ENCODE measurements around the gene FAT2.

Gene FAT2

DNA sequence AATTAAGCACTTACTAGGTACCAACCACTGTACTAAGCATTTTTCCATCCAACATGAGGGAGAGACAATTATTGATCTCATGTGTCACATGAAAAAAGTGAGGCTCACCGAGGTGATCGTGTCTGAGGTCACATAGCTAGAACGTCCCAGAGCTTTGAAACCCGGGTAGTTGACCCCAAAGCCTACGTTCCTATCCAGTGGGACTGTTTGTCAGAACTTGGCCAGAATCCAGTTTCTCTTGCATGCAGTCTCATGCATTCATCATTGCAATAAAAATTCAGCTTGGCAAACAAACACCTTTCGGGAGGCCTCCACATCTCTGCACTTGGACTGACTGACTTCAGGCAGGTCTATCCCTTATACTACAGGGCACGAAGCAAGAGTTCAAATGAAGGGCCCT lies 23.4 kb upstream of the FAT2 start:
- ATAC-seq = no peak
- TF ChIP-seq TCF4 (CRISPR knock-in tag; IDR thresholded peaks at IDR 0.05; ENCODE audit: borderline replicate concordance) (no peak), OSR1 (CRISPR knock-in tag; IDR thresholded peaks at IDR 0.05) (no peak), GLIS3 (CRISPR knock-in tag; IDR thresholded peaks at IDR 0.05) (no peak), ISL1 (CRISPR knock-in tag; IDR thresholded peaks at IDR 0.05) (no peak)
- TF ChIP-seq, protein P1, sequence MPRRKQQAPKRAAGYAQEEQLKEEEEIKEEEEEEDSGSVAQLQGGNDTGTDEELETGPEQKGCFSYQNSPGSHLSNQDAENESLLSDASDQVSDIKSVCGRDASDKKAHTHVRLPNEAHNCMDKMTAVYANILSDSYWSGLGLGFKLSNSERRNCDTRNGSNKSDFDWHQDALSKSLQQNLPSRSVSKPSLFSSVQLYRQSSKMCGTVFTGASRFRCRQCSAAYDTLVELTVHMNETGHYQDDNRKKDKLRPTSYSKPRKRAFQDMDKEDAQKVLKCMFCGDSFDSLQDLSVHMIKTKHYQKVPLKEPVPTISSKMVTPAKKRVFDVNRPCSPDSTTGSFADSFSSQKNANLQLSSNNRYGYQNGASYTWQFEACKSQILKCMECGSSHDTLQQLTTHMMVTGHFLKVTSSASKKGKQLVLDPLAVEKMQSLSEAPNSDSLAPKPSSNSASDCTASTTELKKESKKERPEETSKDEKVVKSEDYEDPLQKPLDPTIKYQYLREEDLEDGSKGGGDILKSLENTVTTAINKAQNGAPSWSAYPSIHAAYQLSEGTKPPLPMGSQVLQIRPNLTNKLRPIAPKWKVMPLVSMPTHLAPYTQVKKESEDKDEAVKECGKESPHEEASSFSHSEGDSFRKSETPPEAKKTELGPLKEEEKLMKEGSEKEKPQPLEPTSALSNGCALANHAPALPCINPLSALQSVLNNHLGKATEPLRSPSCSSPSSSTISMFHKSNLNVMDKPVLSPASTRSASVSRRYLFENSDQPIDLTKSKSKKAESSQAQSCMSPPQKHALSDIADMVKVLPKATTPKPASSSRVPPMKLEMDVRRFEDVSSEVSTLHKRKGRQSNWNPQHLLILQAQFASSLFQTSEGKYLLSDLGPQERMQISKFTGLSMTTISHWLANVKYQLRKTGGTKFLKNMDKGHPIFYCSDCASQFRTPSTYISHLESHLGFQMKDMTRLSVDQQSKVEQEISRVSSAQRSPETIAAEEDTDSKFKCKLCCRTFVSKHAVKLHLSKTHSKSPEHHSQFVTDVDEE (CRISPR knock-in tag; IDR thresholded peaks at IDR 0.05) = no peak

DNA sequence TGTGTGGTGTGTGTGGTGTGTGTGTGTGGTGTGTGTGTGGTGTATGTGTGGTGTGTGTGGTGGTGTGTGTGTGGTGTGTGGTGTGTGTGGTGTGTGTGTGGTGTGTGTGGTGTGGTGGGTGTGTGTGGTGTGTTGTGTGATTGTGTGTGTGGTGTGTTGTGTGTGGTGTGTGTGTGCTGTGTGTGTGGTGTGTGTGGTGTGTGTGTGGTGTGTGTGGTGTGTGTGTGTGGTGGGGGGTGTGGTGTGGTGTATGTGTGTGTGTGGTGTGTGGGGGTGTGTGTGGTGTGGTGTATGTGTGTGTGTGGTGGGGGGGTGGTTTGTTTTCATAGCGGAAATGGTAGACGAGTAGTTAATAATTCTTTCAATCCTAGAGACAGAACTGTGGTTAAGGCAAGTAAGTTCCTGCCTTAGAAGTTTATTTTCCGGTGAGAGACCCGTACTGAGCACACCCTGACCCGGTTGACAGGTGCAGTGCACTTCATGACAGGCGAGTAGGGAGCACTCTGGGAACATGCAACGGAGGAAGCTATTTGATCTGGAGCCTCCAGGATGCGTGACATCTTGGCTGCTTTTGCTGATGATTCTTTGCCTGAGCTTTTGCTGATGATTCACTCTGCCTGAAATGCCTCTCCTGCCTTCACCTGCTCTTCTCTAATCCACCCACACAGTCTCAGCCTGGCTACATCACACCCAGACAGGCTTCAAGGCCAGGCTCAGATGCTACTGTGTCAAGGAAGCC lies 21.7 kb upstream of the FAT2 start:
- no peak for ATAC-seq
- TF ChIP-seq BACH2 (CRISPR knock-in tag; IDR thresholded peaks at IDR 0.05; ENCODE audit: borderline replicate concordance) (no peak), ISL1 (CRISPR knock-in tag; IDR thresholded peaks at IDR 0.05) (no peak), OSR1 (CRISPR knock-in tag; IDR thresholded peaks at IDR 0.05) (no peak), ESRRG (CRISPR knock-in tag; IDR thresholded peaks at IDR 0.05) (no peak), ZFP3 (CRISPR knock-in tag; IDR thresholded peaks at IDR 0.05) (no peak), ZFP30 (CRISPR knock-in tag; IDR thresholded peaks at IDR 0.05) (no peak), ZNF70 (CRISPR knock-in tag; IDR thresholded peaks at IDR 0.05) (no peak), ZNF8 (CRISPR knock-in tag; IDR thresholded peaks at IDR 0.05) (no peak), CSDC2 (CRISPR knock-in tag; IDR thresholded peaks at IDR 0.05) (no peak)
- TF ChIP-seq, protein P2, sequence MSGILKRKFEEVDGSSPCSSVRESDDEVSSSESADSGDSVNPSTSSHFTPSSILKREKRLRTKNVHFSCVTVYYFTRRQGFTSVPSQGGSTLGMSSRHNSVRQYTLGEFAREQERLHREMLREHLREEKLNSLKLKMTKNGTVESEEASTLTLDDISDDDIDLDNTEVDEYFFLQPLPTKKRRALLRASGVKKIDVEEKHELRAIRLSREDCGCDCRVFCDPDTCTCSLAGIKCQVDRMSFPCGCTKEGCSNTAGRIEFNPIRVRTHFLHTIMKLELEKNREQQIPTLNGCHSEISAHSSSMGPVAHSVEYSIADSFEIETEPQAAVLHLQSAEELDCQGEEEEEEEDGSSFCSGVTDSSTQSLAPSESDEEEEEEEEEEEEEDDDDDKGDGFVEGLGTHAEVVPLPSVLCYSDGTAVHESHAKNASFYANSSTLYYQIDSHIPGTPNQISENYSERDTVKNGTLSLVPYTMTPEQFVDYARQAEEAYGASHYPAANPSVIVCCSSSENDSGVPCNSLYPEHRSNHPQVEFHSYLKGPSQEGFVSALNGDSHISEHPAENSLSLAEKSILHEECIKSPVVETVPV (CRISPR knock-in tag; IDR thresholded peaks at IDR 0.05) = no peak
- TF ChIP-seq, protein P3, sequence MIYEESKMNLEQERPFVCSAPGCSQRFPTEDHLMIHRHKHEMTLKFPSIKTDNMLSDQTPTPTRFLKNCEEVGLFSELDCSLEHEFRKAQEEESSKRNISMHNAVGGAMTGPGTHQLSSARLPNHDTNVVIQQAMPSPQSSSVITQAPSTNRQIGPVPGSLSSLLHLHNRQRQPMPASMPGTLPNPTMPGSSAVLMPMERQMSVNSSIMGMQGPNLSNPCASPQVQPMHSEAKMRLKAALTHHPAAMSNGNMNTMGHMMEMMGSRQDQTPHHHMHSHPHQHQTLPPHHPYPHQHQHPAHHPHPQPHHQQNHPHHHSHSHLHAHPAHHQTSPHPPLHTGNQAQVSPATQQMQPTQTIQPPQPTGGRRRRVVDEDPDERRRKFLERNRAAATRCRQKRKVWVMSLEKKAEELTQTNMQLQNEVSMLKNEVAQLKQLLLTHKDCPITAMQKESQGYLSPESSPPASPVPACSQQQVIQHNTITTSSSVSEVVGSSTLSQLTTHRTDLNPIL (CRISPR knock-in tag; IDR thresholded peaks at IDR 0.05; ENCODE audit: low read depth) = no peak
- TF ChIP-seq, protein P4, sequence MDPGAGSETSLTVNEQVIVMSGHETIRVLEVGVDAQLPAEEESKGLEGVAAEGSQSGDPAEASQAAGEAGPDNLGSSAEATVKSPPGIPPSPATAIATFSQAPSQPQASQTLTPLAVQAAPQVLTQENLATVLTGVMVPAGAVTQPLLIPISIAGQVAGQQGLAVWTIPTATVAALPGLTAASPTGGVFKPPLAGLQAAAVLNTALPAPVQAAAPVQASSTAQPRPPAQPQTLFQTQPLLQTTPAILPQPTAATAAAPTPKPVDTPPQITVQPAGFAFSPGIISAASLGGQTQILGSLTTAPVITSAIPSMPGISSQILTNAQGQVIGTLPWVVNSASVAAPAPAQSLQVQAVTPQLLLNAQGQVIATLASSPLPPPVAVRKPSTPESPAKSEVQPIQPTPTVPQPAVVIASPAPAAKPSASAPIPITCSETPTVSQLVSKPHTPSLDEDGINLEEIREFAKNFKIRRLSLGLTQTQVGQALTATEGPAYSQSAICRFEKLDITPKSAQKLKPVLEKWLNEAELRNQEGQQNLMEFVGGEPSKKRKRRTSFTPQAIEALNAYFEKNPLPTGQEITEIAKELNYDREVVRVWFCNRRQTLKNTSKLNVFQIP (CRISPR knock-in tag; IDR thresholded peaks at IDR 0.05; ENCODE audit: borderline replicate concordance, low read depth) = no peak

DNA sequence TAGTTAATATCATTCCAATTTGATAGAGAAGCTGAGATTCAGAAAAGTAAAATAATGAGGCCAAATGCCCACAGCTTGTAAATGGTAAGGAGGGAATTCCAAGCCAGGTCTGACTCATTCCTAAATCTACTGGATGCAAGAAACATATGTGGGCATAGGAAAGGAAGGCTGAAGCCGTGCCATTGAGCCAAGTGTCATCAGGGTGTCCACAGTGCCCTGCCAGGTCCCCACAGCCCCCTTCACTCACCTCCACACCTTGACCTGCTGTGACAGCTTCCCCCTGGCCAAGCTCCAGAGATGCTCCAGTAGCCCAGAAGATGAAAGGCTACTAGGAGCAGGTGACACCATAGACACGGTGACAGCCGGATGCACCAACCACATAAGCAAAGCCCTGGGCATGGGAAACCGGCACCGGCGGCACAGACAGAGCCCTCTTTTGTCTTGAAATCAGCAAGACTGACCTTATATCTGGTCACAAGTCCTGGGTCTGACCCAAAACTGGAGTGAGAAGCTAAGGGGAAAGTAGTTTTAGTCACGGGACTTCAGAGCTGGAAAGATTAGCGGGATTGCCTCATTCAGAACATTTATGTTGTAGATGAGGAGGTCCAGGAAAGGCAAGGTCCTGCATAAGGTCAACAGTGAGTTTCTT lies 20.1 kb upstream of the FAT2 start:
- no peak for ATAC-seq
- no peak for TF ChIP-seq ZFP3 (CRISPR knock-in tag; IDR thresholded peaks at IDR 0.05)
- TF ChIP-seq ZC3H10 (CRISPR knock-in tag; IDR thresholded peaks at IDR 0.05) = no peak
- TF ChIP-seq CSDC2 (CRISPR knock-in tag; IDR thresholded peaks at IDR 0.05) = no peak
- TF ChIP-seq, protein P3 (CRISPR knock-in tag; IDR thresholded peaks at IDR 0.05; ENCODE audit: low read depth) = no peak
- no peak for TF ChIP-seq ISL1 (CRISPR knock-in tag; IDR thresholded peaks at IDR 0.05)
- no peak for TF ChIP-seq ESRRG (CRISPR knock-in tag; IDR thresholded peaks at IDR 0.05)

DNA sequence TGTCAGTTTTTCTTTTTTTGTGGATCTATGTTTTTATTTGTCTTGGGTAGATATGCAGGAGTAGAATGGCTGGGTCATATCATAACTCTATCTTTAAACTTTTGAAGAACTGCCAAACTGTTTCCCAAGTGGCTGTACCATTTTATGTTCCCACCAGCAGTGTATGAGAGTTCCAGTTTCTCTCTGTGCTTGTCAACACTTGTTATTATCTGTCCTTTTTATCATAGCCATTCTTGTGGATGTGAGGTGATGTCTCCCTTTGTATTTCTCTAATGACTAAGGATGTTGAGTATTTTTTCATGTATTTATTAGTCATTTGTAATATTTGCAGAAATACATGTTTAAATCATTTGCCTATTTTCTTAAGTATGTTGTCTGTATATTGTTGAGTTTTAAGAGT lies 17.4 kb upstream of the FAT2 start:
- TF ChIP-seq ZFP3 (CRISPR knock-in tag; IDR thresholded peaks at IDR 0.05) (no peak), ZC3H10 (CRISPR knock-in tag; IDR thresholded peaks at IDR 0.05) (no peak), ESRRG (CRISPR knock-in tag; IDR thresholded peaks at IDR 0.05) (no peak), TOX (CRISPR knock-in tag; IDR thresholded peaks at IDR 0.05; ENCODE audit: borderline replicate concordance) (no peak), BACH2 (CRISPR knock-in tag; IDR thresholded peaks at IDR 0.05; ENCODE audit: borderline replicate concordance) (no peak)
- no peak for ATAC-seq

All from SK-N-SH treated with all-trans-retinoic acid at 6 μM for 48 hours (cell line).